BE2C (cell line): ENCODE data around the gene CHRNA4.

ENCODE experiments used
- DNase-seq: peaks from one replicate; pipeline ENCODE4 v3.0.0-alpha.2; 2020
- H3K27me3 ChIP-seq: fragments of 250-450 bp; sonication (Bioruptor Pico); 2 replicates; pipeline ENCODE4 v1.5.1; 2020; ENCODE audit warnings: mild to moderate bottlenecking
- H3K36me3 ChIP-seq: fragments of 250-450 bp; sonication (Bioruptor Pico); 2 replicates; pipeline ENCODE4 v1.5.1; 2020; ENCODE audit warnings: mild to moderate bottlenecking
- H3K4me1 ChIP-seq: fragments of 250-450 bp; sonication (Bioruptor Pico); 2 replicates; pipeline ENCODE4 v1.5.1; 2020
- H3K4me3 ChIP-seq: 2 replicates; pipeline ENCODE4 v1.5.1; 2011; ENCODE audit warnings: low read depth, low read length
- H3K9me3 ChIP-seq: fragments of 250-450 bp; sonication (Bioruptor Pico); 2 replicates; pipeline ENCODE4 v1.5.1; 2020
- CTCF ChIP-seq: IDR thresholded peaks from 2 replicates; pipeline ENCODE4 v1.5.1; 2012; ENCODE audit warnings: mild to moderate bottlenecking, low read depth, low read length

Gene CHRNA4

DNA sequence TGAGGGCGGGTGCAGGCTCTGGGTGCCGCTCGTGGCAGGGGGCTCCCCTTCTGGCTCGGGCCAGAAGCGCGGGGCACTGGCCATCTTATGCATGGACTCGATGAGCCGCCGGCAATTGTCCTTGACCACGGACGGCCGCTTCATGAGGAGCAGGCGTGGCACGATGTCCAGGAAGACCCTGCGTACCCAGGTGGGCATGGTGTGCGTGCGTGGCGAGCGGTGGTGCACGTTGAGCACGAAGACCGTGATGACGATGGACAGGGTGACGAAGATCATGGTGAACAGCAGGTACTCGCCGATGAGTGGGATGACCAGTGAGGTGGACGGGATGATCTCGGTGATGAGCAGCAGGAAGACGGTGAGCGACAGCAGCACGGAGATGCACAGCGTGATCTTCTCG, 11.0 kb downstream of the CHRNA4 start:
- Histone ChIP-seq H3K27me3 (no peaks in the 10 kb centered on the region), H3K4me1 (0 out of 2 replicates have a peak, but pooled peaks cover 2% of the 10 kb centered on the region), H3K9me3 (no peaks in the 10 kb centered on the region), H3K4me3 (no peak overlapping the region), H3K36me3 (no peaks in the 10 kb centered on the region)
- no peak for TF ChIP-seq CTCF
- DNase-seq: no peak

DNA sequence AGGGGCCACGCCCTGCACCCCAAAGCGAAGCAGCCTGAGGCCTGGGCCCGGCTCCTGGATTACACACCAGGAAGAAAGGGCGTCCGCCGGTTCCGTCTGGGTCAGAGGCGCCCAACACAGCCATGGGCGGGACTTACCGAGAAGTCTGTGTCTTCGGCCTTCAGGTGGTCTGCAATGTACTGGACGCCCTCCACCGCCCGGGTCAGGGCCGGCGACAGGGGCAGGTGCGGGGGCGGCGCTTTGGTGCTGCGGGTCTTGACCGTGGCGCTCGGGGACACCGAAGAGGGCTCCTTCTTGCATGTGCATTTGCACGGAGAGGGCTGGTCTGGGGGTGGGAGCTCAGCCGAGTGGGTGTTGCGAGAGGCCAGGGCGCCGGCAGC, 11.6 kb downstream of the CHRNA4 start:
- no peak for TF ChIP-seq CTCF
- DNase-seq: no peak
- Histone ChIP-seq H3K4me3 (no peak overlapping the region), H3K27me3 (no peaks in the 10 kb centered on the region), H3K9me3 (no peaks in the 10 kb centered on the region), H3K4me1 (0 out of 2 replicates have a peak, but pooled peaks cover 2% of the 10 kb centered on the region), H3K36me3 (no peaks in the 10 kb centered on the region)

DNA sequence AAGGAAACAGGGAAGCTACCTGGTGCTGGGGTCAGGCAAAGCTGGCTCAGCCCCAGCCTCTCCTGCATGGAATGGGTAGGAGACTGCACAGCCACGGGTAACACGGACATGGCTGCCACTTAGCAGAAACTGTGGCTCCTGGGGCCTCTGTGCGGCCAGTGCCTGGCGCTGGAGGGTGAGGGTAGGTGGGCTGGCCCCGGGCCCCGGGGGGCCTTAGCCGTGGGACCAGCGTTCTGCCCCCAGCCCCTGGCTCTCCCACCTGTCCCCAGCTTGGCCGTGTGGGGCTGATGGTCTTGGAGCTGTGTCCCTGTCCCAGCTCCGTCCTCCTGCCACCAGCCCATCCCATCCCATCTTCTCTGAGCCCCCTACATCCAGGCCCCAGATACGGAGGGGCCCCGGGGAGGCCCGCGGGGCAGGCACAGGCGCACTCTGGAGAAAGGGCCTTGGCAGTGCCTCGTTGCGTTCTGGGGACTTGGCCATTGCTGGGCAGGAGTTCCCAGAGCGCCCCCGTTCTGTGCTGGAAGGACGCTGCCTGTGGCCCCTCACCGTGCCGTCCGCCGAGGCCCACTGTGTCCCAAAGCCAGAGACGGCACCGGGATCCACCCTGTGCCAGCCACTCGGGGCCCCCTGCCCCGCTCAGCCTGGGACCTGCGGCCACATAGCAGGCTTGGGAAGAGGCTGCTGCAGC, 12.2 kb downstream of the CHRNA4 start:
- Histone ChIP-seq H3K27me3 (no peaks in the 10 kb centered on the region; the same call in 1 of the 2 replicates), H3K36me3 (no peaks in the 10 kb centered on the region), H3K4me3 (no peak overlapping the region), H3K4me1 (0 out of 2 replicates have a peak, but pooled peaks cover 2% of the 10 kb centered on the region), H3K9me3 (no peaks in the 10 kb centered on the region)
- TF ChIP-seq CTCF: no peak
- no peak for DNase-seq

- 0 out of 2 replicates have a peak, but pooled peaks cover 2% of the 10 kb centered on the region for H3K4me1 ChIP-seq
- H3K27me3 ChIP-seq: peaks cover 2% of the 10 kb centered on the region
- no peak overlapping the region for H3K4me3 ChIP-seq
- no peak for TF ChIP-seq CTCF
- no peaks in the 10 kb centered on the region for H3K36me3 ChIP-seq
- DNase-seq: no peak
- H3K9me3 ChIP-seq: no peaks in the 10 kb centered on the region
Observed at GRCh38 chr20:63347950-63348827, 13.0 kb downstream of the CHRNA4 start.

DNA sequence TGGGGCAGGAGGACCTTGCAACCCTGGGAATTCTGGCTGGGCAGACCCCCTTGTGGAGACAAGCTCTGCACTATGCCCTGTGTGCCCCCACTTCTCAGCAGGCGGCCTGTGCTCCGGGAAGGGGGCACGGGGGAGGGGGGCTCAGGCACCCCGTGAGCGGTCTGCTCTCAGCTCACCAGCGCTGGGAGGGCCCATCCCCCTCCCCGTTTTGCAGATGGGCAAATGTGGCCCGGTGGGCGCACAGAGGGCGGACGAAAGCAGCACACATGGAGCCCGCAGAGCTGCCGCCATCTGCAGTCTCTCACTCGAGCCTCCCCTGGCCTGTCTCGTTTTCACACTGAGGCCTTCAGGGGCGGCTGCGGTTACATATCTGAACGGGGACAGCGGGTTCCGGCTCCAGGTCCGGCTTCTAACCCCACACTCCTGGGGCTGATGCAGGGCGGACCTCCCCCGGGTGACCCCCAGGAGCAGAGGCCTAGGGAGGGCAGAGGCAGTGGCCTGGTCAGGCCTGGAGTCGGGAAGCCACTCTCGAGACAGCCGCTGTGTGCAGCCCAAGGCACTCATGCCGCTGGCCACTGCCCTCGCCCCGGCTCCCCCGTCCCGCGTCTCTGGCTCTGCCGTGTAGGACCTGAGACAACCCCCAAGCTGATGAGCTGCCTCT, 13.9 kb downstream of the CHRNA4 start:
- Histone ChIP-seq H3K36me3 (no peaks in the 10 kb centered on the region), H3K27me3 (peaks cover 2% of the 10 kb centered on the region), H3K9me3 (no peaks in the 10 kb centered on the region), H3K4me1 (0 out of 2 replicates have a peak, but pooled peaks cover 2% of the 10 kb centered on the region), H3K4me3 (no peak overlapping the region)
- no peak for TF ChIP-seq CTCF
- DNase-seq: no peak
